Spinal cord (tissue), 10 donors: ENCODE results near the gene TIAM1. TPM values are rescaled to one million over a fixed set of nuclear protein-coding genes. Genes with fewer than 3 reads are reported as not detected.
A peak's percentile ranks its signal among the peaks of the same experiment; 100 is the strongest.

Experiments
- DNase-seq, 6 donors: peaks; one replicate each; pipeline versions ENCODE4 v3.0.0 to v3.0.0-alpha.2; 2013 to 2015; ENCODE audit warnings: low spot score in 6 of 6, low read depth in 4 of 6
- H3K27ac ChIP-seq: one replicate; pipeline ENCODE4 v1.5.1; 2013; ENCODE audit warnings: low read depth, low read length, control low read depth
- H3K27me3 ChIP-seq: one replicate; pipeline ENCODE4 v1.6.1; 2013; ENCODE audit warnings: low read length; ENCODE audit not compliant: control insufficient read depth, insufficient read depth
- H3K36me3 ChIP-seq: one replicate; pipeline ENCODE4 v1.6.1; 2013; ENCODE audit warnings: low read length; ENCODE audit not compliant: control insufficient read depth, insufficient read depth
- H3K4me1 ChIP-seq: one replicate; pipeline ENCODE4 v1.6.1; 2013; ENCODE audit warnings: low read length; ENCODE audit not compliant: control insufficient read depth, insufficient read depth
- H3K4me3 ChIP-seq: one replicate; pipeline ENCODE4 v1.5.1; 2013; ENCODE audit warnings: low read depth, low read length, control low read depth
- H3K9me3 ChIP-seq: one replicate; pipeline ENCODE4 v1.6.1; 2013; ENCODE audit warnings: low read length; ENCODE audit not compliant: control insufficient read depth, insufficient read depth
- WGBS: methylation state at CpG from one replicate; pipeline ENCODE4 v1.1.5; 2013; ENCODE audit warnings: missing lambda C conversion rate; ENCODE audit not compliant: insufficient coverage; 5-methylcytosine and 5-hydroxymethylcytosine counted together
- polyA plus RNA-seq, 2 donors: library from polyadenylated mRNA; unstranded; fragments of 120-200 nt; gene quantifications; one replicate each; pipeline ENCODE4 v1.2.1, GENCODE V29; 2013; ENCODE audit not compliant: insufficient read length in 2 of 2
- total RNA-seq, 2 donors: library from RNA; depleted of rRNA in 1 of 2; stranded (reverse); fragments of 120-200 nt in 1 of 2; fragments of >200 nt in 1 of 2; gene quantifications; one replicate each; pipeline versions ENCODE4 v1.2.3 to v1.2.4, GENCODE V29; 2013 to 2014
- donor health status: healthy.

Gene TIAM1
- total and polyA plus RNA-seq, 4 donors, result 33.5 to 41.8 (median 35.4) TPM

DNA sequence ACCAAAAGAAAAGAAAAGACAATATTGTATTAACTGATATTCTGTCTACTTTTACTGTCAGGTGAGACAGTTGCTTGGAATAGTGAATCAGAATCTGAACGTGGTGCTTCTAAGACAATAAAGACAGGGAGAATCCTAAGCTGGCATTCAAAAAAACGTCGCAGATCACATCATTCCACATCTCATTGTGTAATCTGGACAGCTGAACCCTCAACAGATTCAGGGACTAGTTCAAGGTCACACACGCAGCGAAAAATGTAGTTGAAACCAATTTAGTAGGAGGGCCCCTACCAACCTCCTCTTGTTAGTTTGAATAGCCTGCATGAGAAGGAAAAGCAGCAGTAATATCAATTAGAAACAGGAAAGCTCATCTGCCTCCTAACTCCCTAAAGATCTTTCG, 259.4 kb downstream of the TIAM1 start:
- Histone ChIP-seq H3K4me3 (no peak overlapping the region), H3K27me3 (no peaks in the 10 kb centered on the region), H3K4me1 (no peaks in the 10 kb centered on the region), H3K9me3 (no peaks in the 10 kb centered on the region), H3K36me3 (no peaks in the 10 kb centered on the region), H3K27ac (no peak overlapping the region)
- DNase-seq, result no peak
- WGBS, result no CpG with 5 or more reads among the region's 6 CpGs

DNA sequence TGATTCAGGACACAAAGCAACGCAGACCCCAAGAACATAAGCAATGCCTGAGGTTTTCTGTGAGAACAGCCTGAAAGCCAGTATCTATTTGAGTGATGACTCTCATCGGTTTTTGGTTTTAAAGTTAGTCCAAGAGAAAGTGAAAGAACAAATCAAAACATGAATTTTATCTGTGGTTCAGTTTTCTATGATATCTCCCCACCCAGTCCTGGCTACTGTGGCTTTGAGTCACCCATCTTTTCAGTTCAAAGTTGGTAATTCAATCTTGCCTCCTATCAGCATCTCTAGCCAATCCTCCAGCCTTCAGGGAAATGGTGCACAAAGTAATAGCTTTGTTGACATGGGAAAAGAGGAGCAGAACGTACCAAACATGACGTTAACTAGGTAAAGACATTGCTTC, 265.3 kb downstream of the TIAM1 start:
- no peak overlapping the region for H3K4me3 ChIP-seq
- no peaks in the 10 kb centered on the region for H3K36me3 ChIP-seq
- H3K4me1 ChIP-seq, result no peaks in the 10 kb centered on the region
- H3K9me3 ChIP-seq, result no peaks in the 10 kb centered on the region
- no peak overlapping the region for H3K27ac ChIP-seq
- H3K27me3 ChIP-seq, result no peaks in the 10 kb centered on the region
- DNase-seq, result no peak
- WGBS, result no CpG with 5 or more reads among the region's 4 CpGs

DNA sequence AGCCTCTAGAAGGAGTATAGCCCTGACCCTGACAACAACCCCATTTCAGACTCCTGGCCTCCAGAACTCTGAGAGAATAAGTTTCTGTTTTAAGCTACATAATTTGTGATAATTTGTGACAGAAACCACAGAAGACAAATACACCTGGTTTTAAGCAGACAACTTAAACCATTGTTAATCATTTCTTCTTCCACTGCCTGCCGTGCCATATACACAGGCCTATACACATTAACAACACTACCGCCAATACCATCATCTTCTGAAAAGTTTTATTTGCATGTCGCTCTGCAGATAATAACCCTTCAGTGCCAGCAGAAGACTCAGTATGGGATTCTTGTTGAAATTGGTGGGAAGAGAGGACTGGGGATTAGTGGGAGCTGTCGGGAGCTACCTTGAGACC, 265.8 kb downstream of the TIAM1 start:
- DNase-seq, result no peak
- Histone ChIP-seq H3K27ac (no peak overlapping the region), H3K4me1 (no peaks in the 10 kb centered on the region), H3K4me3 (no peak overlapping the region), H3K27me3 (no peaks in the 10 kb centered on the region), H3K9me3 (no peaks in the 10 kb centered on the region), H3K36me3 (no peaks in the 10 kb centered on the region)
- WGBS, result no CpG with 5 or more reads among the region's 4 CpGs

DNA sequence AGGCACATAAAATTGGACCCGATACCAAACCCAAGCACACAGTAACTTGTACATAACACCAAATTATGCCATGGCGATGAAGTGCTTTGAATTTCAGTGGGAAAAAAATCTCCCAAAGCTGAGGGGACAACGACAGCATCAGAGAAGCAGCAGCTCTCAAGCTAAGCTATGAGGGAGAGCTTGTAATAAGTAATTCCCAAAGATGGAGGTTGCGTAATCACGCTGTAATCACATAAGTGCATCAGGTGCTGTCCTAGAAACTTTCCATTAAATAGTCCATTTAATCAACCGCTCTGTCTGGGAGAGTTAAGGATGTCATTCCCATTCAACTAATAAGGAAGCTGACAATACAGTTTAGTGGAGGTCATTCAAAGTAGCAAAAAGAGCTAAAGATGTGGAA, 268.2 kb downstream of the TIAM1 start:
- no peaks in the 10 kb centered on the region for H3K27me3 ChIP-seq
- no peak for DNase-seq
- 100% methylated on average over 2 of the region's 6 CpGs for WGBS

DNA sequence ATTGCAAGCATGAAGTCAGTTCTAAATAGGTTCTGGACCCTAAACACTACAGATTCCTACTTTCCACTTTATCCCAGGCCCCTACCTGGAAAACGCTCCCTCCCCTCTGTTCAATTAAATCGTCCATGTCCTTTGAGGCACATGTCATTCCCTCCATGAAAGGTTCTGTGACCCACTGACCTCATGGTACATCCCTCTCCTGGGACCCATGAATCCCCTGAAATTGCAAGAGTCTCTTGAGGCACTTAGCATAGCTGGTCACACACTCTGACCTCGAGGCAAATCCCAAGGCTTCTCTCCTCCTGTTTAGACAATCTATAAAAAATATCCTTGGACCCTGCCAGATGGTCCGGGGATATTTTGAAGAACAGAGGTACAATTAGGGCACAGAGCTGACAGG, 271.5 kb downstream of the TIAM1 start:
- Histone ChIP-seq H3K27me3 (no peaks in the 10 kb centered on the region), H3K9me3 (no peaks in the 10 kb centered on the region), H3K27ac (no peak overlapping the region), H3K4me1 (no peaks in the 10 kb centered on the region), H3K36me3 (no peaks in the 10 kb centered on the region), H3K4me3 (no peak overlapping the region)
- WGBS, result 51% methylated on average over 4 of the region's 4 CpGs
- DNase-seq, result peak in 1 of 6 donors; percentile 11

More for the DNA sequence above, 268.2 kb downstream of the TIAM1 start:
- Histone ChIP-seq H3K27ac (no peak overlapping the region), H3K9me3 (no peaks in the 10 kb centered on the region), H3K4me1 (no peaks in the 10 kb centered on the region), H3K36me3 (no peaks in the 10 kb centered on the region), H3K4me3 (no peak overlapping the region)
